Measurements from ENCODE around the gene TP53I11.

GRCh38 chr11:44974402-44975000 lies 23.8 kb upstream of the TP53I11 start:
- TF ChIP-seq, protein P1, sequence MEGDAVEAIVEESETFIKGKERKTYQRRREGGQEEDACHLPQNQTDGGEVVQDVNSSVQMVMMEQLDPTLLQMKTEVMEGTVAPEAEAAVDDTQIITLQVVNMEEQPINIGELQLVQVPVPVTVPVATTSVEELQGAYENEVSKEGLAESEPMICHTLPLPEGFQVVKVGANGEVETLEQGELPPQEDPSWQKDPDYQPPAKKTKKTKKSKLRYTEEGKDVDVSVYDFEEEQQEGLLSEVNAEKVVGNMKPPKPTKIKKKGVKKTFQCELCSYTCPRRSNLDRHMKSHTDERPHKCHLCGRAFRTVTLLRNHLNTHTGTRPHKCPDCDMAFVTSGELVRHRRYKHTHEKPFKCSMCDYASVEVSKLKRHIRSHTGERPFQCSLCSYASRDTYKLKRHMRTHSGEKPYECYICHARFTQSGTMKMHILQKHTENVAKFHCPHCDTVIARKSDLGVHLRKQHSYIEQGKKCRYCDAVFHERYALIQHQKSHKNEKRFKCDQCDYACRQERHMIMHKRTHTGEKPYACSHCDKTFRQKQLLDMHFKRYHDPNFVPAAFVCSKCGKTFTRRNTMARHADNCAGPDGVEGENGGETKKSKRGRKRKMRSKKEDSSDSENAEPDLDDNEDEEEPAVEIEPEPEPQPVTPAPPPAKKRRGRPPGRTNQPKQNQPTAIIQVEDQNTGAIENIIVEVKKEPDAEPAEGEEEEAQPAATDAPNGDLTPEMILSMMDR (IDR thresholded peaks at IDR 0.05): no peak
- no peak for TF ChIP-seq EZH2 (IDR thresholded peaks at IDR 0.05; ENCODE audit: borderline replicate concordance, insufficient read depth, low read depth, low read length, poor library complexity, severe bottlenecking)

Measured in B cell (primary cell).